BJ (cell line): ENCODE results near the gene ADAM22. TPM values are rescaled to one million over a fixed set of nuclear protein-coding genes. Genes with fewer than 3 reads are reported as not detected.

Source experiments
- CTCF ChIA-PET: fragments of 350-600 bp; formaldehyde crosslinking; extraction: SDS; loops from one replicate; lab custom pipeline; 2021; ENCODE audit warnings: antibody characterized with exemption, inconsistent platforms; lab: Yijun Ruan, JAX
- POLR2A ChIA-PET: fragments of 300-600 bp; sonication (Branson Sonifier 250); formaldehyde crosslinking; extraction: SDS; loops from one replicate; lab custom pipeline; 2021; ENCODE audit warnings: antibody characterized with exemption; lab: Charles Lee
- DNase-seq: peaks from one replicate; pipeline ENCODE4 v3.0.0-alpha.2; 2011; ENCODE audit warnings: low read depth
- H3K27me3 ChIP-seq: 2 replicates; pipeline ENCODE4 v1.6.0; 2011; ENCODE audit warnings: low read length; ENCODE audit not compliant: control insufficient read depth, insufficient read depth
- H3K36me3 ChIP-seq: 2 replicates; pipeline ENCODE4 v1.5.1; 2011; ENCODE audit warnings: low read length; ENCODE audit not compliant: control insufficient read depth, insufficient read depth
- H3K4me3 ChIP-seq: 2 replicates; pipeline ENCODE4 v1.5.1; 2011; ENCODE audit warnings: low read depth, mild to moderate bottlenecking, control low read depth, low read length
- polyA plus RNA-seq: library from polyadenylated mRNA; depleted of rRNA; stranded (reverse); fragments of >200 nt; gene quantifications from 2 replicates; pipeline ENCODE4 v1.2.3, GENCODE V29; 2011
- TF ChIP-seq, protein P1 (sequence below): IDR thresholded peaks from 2 replicates; pipeline ENCODE4 v1.5.1; 2011; ENCODE audit warnings: low read depth, mild to moderate bottlenecking, control low read depth, inconsistent platforms, low read length, moderate library complexity; ENCODE audit not compliant: insufficient read depth

The ADAM22 gene
- polyA plus RNA-seq, 1 experiment, result 0.04 TPM

DNA sequence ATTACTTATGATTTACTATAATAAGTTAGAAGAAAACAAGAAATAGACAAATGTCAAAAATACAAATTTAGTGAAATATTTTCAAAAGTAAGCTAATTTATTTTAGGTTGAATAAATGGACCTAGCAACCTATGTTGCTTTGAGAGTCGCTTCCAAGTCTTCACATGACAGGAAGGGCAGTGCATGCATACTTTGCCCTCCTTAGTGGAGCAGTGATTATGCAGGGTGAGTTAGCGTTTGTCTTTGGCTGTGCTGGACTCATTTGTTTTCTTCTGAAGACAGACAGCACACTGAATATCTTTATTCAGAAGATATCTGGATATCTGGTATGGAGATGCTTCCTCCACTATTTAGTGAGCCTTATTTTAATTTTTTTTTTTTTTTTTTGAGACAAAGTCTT lies 183.3 kb downstream of the ADAM22 start:
- DNase-seq, result no peak
- TF ChIP-seq, protein P1, sequence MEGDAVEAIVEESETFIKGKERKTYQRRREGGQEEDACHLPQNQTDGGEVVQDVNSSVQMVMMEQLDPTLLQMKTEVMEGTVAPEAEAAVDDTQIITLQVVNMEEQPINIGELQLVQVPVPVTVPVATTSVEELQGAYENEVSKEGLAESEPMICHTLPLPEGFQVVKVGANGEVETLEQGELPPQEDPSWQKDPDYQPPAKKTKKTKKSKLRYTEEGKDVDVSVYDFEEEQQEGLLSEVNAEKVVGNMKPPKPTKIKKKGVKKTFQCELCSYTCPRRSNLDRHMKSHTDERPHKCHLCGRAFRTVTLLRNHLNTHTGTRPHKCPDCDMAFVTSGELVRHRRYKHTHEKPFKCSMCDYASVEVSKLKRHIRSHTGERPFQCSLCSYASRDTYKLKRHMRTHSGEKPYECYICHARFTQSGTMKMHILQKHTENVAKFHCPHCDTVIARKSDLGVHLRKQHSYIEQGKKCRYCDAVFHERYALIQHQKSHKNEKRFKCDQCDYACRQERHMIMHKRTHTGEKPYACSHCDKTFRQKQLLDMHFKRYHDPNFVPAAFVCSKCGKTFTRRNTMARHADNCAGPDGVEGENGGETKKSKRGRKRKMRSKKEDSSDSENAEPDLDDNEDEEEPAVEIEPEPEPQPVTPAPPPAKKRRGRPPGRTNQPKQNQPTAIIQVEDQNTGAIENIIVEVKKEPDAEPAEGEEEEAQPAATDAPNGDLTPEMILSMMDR, result no peak
- no peak overlapping the region for H3K4me3 ChIP-seq
- H3K36me3 ChIP-seq, result no peaks in the 10 kb centered on the region
- no peaks in the 10 kb centered on the region; the same call in 1 of the 2 replicates for H3K27me3 ChIP-seq
- ChIA-PET POLR2A (no interaction called here), CTCF (no interaction called here)

DNA sequence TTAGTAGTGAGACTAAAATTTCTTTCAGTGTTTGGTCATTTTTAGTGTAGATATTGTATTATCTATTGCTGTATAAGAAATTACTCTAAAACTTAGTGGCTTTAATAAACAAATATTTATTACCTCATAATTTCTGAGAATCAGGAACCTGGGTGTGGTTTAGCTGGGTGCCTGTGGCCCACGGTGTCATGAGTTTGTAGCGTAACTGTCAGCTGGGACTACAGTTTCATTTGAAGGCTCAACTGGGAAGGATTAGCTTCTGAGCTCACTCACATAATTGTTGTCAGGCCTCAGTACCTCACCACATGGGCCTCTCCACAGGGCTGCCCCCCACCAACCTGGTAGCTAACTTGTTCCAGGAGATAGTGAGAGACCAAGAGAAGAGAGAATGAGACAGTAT lies 187.3 kb downstream of the ADAM22 start:
- POLR2A ChIA-PET, result no interaction called here
- CTCF ChIA-PET, result no interaction called here
- H3K36me3 ChIP-seq, result no peaks in the 10 kb centered on the region
- no peak overlapping the region for H3K4me3 ChIP-seq
- TF ChIP-seq, protein P1, result no peak
- no peaks in the 10 kb centered on the region for H3K27me3 ChIP-seq
- DNase-seq, result no peak

DNA sequence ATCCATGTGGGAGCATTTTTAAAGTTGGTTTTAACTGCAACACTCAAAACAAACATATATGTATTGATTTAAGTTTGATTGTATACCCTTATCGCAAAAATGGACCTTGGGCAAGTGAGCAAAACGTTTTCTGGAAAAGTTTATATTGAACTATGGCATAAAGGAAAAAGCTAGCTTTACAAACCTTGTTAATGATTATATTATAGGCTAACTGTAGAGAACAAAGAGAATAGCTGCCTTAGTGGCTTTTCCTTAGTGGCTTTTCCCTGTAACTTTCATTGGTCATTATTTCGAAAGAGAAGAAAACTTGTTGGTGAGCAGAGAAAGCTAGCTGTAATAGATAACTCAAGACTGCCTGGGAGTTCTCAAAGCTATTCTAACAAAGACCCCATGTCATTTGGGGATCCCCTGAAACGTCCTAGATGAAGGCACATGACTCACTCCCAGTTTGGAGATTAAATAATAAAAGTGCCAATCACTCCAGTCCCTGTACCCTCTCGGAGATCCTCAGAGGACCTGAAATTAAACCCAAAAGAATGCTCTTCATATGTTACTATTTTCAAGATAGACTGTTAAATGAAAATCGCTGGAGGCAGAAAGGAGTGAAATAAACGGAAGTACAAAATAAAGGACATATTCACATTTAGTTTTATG lies 193.7 kb downstream of the ADAM22 start:
- ChIA-PET POLR2A (no interaction called here), CTCF (interaction anchor here (1.1 kb wide), 1 partner anchor 15 kb away, joined by 4 read pairs; no protein-coding TSS in a partner anchor)
- no peak for DNase-seq
- TF ChIP-seq, protein P1, result no peak
- no peaks in the 10 kb centered on the region for H3K36me3 ChIP-seq
- no peaks in the 10 kb centered on the region for H3K27me3 ChIP-seq
- H3K4me3 ChIP-seq, result no peak overlapping the region

DNA sequence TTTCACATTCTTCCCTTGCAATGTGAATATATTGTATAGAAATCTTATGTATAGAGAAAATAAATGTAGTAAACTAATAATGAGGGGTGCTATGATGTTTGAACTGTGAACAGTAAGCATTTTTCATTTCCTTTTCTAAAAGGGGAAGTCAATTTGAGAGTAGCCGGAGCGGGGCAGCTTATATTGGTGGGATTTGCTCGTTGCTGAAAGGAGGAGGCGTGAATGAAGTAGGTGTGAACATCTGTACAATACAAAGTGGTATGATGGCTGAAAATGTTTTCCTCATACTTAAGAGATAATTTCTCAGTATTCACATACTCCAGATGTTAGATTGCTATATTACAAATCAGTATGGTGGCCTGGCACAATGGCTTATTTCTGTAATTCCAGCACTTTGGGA lies 198.7 kb downstream of the ADAM22 start:
- no peak for DNase-seq
- POLR2A ChIA-PET, result no interaction called here
- CTCF ChIA-PET, result no interaction called here

DNA sequence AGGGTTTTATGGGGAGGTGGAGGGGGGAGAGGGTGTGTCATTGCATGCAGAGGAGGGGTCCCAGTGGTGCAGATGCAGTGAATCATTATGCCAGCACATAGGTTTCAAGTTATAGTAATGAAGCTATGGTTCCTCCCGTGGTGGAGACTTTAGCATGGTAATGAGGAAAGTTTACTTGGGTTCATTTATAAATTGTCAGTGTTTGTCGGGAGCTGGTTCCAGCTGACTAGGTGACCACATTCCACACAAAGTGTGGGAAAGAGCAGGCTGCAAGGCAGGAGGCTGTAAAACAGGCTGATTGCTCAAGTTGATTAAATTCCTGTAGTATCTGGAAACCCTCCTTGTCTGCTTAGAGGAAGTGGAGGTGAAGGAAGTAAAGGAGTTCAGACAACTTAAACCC lies 206.9 kb downstream of the ADAM22 start:
- CTCF ChIA-PET, result no interaction called here
- POLR2A ChIA-PET, result no interaction called here
- no peaks in the 10 kb centered on the region for H3K36me3 ChIP-seq
- TF ChIP-seq, protein P1, result no peak
- no peak overlapping the region for H3K4me3 ChIP-seq
- no peaks in the 10 kb centered on the region for H3K27me3 ChIP-seq
- DNase-seq, result no peak

More for the DNA sequence above, 198.7 kb downstream of the ADAM22 start:
- TF ChIP-seq, protein P1, result no peak
- no peaks in the 10 kb centered on the region for H3K27me3 ChIP-seq
- no peak overlapping the region for H3K4me3 ChIP-seq
- H3K36me3 ChIP-seq, result no peaks in the 10 kb centered on the region
